GM21367 (cell line): ENCODE data around the gene FHOD1.

Source experiments
- ATAC-seq: cut with Tn5 transposase; IDR thresholded peaks from one replicate; pipeline ENCODE4 v1.9.1; 2021; ENCODE audit not compliant: unreplicated experiment

Gene FHOD1

DNA sequence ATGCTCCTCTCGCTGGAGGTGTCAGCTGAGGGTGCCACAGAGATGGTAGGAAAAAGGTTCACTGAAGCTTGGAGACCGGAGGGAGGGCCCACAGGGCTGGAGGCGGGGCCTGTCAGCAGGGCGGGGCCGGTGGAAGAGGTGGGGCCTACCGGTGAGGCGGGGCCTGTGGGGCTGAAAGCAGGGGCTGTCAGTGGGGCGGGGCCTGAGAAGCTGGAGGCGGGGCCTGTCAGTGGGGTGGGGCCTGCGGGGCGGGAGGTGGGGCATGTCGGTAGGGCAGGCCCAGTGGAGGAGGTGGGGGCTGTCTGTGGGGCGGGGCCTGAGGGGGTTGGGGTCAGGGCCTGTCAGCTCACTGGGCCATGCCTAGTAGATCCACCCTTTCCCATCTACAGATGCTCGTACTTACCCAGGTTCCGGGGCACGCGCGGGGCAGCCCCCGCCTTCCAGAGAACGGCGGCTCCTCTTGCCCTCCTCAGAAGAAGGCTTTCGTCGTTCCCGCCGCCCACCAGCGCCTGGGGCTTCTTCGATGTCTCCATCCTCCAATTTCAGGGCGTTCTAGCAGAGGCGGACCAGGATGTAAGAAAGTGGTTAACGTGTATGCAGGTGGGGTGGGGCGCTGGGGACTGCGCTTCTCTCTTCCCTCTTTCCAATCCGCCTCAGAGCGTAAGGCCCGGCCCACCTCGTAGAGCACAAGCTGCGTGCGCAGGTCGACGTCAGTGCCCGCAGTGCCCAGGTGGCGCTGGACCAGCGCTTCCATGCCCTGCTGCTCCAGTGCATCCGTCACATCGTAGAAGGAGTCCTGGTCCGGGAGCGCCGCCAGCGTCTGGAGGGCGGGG is 10.5 kb downstream of the FHOD1 start:
- no peak for ATAC-seq

DNA sequence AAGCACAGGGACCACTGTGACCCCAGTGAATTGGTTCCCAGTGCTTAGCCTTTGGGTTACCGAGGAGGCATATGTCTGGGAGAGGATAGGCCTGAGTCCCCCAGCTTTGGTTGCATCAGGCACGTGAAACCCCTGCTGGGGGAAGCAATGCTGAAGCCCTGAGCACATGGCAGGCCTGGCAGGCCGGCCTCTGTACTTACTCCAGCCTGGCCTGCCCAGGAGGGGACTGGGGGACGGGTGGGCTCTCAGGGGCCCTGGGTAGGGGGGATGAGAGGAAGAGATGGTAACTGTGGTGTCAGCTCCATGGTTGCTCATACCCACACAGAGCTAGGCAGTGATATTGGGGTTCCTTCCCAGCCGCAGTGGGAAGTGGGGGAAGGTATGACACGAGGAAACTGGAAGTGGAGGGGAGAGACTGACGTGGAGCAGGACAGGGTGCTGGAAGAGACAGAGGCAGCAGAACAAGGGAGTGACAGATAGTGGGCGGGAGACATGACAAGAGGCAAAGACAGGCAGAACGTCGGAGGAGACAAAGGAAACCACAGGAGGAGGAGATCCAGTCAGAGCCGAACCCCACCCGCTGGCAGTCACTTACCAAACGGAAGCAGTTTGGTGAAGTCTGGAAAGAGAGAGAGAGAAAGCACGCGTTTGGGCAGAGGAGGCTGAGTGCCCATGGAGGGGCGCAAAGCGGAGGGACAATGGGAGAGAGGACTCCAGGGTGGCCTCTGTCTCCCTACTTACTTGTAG is 11.3 kb downstream of the FHOD1 start:
- no peak for ATAC-seq

DNA sequence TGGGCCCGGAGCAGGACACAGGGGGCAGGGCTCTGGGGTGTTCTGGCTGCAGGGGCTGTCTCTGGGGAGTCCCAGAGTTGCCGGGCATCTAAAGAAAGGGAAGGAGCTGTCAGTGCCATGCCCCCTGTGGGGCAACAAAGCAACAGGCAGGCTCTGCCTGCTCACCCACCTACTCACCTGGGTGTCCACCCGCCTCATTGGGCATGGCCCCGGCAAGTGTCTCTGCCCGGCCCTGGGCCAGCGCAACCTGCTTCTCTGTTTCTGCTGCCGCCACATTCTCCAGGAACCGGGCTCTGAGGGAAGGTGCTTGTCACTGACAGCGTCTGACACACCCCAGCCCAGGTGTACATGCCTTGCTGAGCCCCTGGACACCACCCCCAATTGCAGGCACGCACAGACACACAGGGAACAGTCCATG is 13.1 kb downstream of the FHOD1 start:
- ATAC-seq, result no peak

DNA sequence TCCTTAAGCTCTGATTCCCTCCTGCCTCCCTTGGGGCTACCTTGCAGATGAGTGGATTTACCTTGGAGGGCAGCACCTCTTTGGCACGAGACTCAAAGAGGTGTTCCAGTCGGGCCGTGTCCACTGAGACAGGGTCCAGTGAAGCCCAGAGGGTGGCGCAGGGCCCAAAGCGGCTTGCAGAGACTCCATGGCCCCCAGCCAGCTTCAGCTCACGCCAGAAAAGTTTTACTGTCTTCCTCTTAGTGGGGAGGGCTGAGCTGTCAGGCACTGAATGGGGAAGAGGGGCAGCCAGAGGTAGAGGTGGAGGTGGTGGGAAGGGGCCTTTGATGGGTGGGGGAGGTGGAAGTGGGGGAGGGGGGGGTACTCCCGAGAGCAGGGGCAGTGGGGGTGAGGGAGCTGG is 13.7 kb downstream of the FHOD1 start:
- ATAC-seq, result no peak

DNA sequence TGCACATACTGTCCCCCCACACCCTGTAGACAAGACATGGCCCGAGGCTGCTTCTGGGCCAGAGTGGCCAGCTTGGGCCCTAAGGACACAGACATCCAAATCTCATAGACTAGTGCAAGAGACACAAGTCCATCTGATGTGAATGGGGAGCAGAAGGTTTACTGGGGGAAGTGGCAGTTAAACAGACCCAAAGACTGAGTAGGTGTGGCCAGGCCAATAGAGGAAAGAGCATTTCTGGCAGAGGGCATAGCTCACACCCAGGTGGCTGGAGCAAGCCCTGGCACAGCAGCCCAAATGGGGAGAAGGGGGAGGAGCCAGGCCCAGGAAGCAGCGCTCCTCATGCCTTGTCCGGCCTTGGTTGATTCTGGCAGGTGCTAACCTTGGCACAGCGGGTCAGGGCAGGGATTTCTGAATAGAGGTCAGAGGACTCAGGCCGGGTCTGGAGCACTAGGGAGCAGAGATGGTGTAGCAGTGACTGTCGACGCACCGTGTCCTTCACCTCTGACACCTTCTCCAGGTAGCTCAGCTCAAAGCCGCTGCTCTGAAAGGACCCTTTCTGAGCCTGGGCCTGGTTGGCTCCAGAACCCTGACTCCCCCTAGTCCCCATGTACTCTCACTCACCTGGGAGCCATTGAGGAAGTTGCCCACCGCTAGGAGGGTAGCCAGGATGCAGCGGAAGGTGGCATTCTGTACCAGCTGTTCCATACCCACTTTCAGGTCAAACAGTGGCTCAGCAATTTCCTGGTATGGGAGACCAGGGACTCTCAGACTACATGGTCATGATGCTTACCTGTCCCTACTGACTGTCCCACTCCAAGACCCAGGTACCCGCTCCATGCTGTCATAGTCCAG is 16.2 kb downstream of the FHOD1 start:
- ATAC-seq, result no peak

DNA sequence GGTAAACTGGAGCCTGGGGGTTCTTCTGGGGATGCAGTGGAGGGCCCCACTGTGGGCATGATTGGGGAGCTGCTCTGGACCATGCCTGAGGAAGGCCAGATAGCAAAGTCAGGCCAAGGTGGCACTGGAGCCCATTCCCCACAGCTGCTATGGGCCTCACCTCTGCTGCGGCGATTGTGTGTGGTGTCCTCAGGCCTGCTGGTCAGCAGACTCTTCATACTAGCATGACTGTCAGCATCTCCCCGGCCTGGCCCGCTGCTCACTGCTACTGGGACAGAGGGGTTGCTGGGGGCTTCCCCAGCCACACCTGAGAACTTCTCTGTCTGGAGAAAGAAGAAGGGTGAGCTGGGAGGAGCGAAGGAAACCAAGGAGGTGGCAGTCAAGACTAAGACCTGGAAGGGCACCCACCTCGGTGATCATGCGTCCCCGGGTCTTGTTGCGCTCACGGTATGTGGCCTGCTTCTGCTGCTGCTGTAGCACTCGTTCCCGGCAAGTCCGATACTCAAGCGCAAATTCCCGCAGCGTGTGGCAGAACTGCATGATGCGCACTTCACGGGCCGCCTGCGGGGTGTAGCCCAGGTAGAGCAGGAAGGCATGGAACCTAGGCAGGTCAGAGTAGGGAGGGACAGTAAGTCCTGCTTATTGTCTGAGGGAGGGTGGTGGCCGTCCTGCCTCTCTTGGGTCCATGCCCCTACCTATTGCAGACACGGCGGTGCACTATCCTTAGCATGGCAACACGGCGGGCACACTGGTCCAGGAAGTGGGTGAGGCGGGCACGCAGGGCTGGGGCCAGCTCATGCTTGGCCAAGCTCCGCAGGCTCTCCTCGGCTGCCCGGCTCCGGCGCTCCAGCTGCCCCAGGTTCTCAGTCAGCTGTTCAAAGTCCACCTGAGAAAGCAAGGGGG is 17.1 kb downstream of the FHOD1 start:
- no peak for ATAC-seq

DNA sequence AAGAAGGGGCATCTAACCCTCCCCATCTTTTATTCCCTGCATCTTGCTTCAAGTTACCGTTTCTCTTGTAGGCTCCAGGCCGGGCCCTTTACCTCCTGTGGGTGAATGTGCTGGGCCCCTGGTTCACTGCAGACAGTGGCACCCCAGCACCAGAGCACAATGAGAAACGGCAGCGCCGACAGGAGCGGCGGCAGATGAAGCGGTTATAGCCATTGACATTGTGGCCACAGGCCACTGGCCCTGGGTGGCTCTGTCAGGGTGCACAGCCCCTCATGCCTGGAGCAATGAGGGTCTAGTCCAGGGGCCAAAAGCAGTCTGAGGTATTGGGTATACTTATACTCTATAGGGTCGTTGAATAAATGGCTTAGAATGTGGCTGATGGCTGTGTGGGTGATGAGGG is 18.4 kb downstream of the FHOD1 start:
- ATAC-seq, result no peak

DNA sequence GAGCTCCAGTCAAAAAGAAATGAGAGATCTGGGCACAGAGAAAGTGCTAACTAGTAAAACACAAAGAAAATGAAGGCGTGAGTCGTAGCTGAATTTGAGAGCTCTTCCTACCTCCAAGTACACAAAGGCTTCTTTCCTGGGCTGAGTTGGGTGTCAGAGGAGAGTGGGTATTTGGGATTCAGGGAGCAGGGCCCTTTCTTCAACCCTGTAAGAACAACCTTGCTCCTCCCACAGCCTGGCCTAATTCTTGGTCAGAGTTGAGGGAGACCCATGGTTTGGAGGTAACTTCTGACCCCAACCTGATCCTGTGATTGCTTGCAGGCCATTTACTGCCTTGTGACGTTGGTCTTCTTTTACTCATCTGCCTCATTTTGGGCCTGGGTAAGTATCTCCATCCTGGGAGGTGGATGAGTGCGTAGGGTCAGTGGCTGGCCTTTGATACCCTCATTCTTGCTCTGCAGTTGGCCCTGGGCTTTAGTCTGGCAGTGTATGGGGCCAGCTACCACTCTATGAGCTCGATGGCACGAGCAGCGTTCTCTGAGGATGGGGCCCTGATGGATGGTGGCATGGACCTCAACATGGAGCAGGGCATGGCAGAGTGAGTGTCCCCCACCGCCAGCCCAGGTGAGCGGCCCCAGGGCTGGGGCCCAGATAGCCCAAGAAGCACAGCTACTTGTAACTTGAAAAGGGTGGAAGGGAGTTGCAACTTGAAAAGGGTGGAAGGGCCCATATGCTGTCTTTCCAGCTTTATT is 19.1 kb downstream of the FHOD1 start:
- no peak for ATAC-seq

DNA sequence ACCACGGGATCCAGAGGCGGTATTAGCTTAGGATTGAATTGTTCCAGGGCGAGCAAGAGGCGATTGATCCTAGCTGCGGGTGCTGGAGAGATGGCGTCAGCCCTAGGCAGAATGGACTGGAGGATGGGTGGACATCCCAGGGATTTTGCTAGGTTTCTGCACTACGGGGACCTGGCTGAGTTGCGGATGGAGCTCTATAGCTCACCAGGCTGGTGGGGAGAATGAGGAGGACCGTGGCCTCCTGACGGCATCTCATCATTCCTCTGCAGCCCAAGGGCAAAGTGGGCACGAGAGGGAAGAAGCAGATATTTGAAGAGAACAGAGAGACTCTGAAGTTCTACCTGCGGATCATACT is 19.7 kb downstream of the FHOD1 start:
- ATAC-seq, result no peak

DNA sequence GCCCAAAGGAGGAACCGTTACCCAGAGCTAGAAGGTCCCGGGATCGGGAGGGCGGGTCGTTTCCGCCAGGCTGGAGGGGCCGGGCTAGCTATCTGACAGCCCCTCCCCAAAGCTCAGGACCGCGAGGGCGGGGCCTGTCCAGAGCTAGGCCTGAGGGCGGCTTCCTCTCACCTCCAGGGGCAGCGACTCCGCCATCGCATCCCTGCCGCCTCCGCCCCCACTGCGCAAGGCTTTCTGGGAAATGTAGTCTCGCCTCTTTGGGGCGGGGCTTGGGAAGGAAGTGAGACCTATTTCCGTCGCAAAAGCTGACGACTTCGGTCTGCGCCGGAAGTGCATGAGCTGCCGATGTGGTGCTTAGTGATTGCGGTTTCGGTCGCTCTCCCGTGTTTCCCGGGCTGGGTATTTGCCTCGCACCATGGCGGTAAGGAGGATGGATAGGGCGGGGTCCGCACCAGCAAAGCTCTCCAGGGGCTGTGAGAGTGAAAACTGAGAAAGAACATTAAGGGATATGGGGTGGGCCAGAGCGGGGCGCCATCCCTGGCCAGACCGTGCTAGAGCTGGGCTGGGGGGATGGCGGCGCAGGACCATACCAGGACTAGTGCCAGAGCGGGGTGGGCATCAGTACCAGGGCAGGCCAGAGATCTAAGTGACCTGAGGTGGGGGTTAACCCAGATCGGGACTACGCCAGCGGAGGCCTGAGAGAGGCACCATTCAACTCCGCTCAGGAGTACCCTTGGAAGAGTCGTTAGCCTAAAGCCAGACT is 20.3 kb downstream of the FHOD1 start, which contains the start of gene TMEM208:
TMEM208 (plus strand) TSS at position 327 of the 763 bp plus-strand sequence; CDS start at position 416, 89 bp downstream.
- ATAC-seq, result peak; percentile 84

DNA sequence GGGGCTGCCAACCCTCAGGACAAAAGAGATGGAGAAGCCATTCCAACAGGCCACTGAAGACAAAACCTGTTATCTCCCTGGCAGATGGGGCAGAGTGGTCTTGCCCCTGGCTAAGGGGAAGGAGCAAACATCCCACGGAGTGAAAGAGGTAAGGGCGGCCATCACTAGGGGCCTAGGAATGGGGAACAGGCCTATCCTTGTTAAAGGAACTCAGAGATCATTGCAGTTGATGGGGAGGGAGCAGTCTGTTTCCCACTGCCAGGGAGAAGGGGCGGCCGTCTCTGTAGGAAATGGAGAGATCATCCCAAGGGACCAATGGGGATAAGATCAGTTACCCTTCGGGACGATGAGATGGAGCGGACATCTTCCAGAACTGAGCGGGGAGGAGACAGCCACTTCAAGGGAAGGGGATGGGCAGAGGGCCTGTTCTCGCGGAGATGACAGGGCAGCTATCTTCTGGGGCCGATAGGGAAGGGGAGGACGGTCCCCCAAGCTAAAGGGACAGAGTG is 20.9 kb downstream of the FHOD1 start:
- ATAC-seq, result no peak

DNA sequence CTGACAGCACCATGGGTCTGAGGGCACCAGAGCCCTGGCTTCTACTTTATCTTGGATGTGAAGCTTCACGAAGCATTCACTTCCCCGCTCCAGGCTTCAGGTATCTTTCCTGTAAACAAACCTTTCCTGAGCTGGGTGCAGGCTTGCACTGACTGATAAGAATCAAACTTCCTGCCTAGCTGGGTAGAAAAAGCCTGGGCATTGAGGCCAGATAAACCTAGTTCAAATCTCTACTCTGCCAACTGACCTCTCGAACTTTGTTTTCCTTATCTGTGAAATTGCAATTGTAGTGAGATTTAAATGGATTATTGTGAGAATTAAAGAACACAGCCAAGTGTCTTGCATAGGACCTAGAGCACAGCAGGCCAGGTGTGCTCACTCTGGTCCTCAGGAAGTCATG is 23.3 kb downstream of the FHOD1 start:
- no peak for ATAC-seq

DNA sequence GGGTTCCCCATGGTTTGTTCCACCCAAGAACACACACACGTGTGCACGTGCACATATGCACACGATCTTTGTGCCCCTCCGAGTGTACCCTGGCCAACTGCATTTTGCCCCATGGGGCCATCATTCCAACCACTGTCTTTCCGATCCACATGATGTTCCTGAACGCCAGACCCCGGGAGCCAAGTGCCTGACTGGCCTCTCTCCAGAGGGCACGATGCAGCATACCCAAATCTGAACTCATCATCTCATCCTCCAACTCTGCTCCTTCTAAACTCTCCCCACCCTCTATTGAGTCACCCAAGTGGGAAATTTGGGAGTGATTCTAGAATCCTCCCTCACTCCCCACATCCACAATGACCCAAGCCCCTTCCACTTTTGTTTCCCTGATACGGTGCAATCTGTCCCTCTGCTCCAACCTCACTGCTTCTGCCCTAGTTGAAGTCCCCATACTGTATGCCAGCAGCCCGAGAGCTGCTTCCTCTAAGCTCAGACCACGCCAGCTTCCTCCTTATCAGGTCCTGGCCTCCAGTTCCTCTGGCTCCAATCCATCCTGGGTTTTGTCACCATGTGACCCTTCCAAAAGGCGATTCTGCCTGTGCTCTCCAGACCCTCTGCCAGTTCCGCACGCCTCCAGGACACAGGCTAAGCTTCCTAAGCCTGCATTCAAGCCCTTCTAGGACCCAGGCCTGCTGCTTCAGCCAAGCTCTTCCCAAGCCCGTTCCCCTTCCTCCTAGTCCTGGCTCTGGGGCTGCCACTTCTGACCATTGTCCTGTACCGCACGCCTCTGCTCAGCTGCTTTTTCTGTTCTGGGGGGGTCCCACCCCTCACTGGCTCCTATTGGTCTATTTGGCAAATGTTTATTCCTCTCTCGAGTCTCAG is 30.4 kb downstream of the FHOD1 start:
- ATAC-seq, result no peak

DNA sequence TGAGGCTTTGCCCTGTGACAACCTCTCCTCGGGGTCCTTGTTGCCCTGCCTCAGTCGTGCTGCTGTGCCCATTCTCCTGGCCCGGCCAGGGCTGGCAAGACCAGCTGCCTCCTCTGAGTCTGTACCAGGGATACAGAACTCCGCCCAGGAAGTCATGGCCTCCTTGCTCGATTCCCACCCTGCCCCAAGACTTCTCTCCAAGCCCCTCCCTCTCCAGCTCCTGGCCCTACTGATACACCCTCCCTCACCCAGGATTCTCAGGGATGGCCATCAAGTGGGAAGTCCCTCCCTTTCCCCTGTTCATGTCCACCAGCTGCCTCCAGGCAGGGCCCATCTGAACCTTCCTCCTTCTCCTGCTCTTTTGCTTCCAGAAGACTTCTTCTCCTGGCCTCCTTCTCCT is 31.6 kb downstream of the FHOD1 start:
- ATAC-seq, result no peak

DNA sequence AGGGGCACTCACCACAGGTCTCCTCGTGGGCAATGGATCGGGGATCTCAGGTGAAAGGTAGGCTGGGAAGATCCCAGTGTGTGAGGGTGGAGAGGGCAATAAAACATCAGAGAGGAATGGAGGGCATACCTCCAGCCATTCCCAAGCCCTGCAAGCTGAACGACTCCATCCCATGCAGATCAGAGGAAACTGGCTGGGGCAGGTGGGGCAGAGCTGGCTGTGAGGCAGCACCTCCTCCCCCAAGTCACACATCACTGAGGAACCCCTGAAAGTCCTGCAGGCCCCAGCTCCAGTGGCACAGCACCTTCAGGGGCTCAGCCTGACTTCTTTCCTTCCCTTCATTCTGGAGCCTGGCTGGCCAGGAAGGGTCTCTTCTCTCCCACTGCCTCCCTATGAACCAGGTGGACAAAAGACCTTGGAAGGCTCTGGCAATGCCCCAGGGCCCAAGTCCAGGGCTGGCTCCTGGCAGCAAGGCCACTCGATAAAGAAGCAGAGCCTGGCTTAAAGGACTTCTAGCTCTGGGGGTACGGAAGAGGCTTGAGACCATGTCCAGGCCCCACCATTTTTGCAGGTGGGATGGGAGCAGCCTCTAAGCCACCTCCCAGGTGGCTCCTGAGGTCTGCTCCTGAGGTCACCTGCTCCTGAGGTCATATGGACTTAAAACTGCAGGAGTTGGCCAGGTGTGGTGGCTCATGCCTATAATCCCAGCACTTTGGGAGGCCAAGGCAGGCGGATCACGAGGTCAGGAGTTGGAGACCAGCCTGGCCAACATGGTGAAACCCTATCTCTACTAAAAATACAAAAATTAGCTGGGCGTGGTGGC is 33.9 kb downstream of the FHOD1 start:
- ATAC-seq, result no peak

DNA sequence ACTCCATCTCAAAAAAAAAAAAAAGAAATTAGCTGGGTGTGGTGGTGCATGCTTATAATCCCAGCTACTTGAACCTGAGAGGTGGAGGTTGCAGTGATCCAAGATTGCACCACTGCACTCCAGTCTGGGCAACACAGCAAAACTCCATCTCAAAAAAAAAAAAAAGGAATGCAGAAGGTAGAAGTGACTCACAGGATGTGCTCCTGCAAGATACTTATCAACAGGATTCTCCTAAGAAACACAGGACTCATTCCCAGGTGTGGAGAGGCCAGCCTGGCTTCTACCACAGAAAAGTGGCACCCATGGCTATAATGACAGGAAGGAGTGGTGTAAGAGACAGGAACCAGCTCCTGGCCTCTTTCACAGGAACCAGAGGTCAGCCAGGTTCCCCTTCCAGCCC is 34.5 kb downstream of the FHOD1 start:
- ATAC-seq, result no peak

DNA sequence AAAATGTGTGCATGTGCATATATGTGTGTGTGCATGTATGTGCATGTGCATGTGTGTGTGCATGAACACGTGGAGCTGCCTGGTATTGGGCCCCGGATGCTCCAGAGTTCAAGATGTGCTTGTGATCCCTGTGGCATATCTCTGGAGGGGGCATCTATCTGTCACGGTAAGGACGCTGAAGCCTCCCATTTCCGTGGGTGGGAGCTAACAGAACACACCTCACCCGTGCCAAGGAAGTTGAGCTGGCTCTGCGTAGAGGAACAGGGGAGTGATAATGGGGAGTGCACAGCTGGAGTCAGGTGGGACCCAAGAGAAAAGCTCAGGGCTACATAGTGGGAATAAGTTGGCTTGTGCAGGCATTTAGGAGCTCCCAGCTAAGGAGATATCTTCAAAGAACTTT is 35.6 kb downstream of the FHOD1 start:
- no peak for ATAC-seq
